GM12865 (cell line): ENCODE measurements around the gene MRPS18C.
"Not testable (repeated sequence)": the region's sequence is repeated elsewhere in the genome, so short reads cannot be mapped to it uniquely, and the experiment has no call there.

ENCODE experiments used
- DNase-seq: peaks from one replicate; pipeline ENCODE4 v3.0.0; 2010; ENCODE audit warnings: low read depth
- H3K4me3 ChIP-seq: 2 replicates; pipeline ENCODE4 v1.5.1; 2011; ENCODE audit warnings: mild to moderate bottlenecking, low read depth, low read length, control low read depth
- CTCF ChIP-seq: IDR thresholded peaks from 2 replicates; pipeline ENCODE4 v1.5.1; 2011; ENCODE audit warnings: low read length, control low read depth, low read depth, inconsistent platforms; ENCODE audit not compliant: insufficient read depth; ENCODE audit errors: missing control alignments

Gene MRPS18C

DNA sequence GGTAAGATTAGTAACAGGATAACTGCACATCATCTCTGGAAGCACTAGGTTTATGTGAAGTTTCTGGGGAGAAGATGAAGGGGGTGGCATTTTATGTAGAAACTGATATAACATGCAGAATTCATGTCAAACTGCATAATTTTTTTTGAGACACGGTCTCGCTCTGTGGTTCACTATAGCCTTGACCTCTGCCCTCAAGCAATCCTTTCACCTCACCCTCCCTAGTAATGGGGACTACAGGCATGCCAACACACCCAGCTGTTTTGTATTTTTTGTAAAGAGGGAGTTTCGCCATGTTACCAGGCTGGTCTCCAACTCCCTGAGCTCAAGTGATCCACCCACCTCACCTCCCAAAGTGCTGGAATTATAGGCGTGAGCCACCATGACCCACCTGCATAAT, 17.6 kb downstream of the MRPS18C start:
- no peak for TF ChIP-seq CTCF
- no peak overlapping the region for H3K4me3 ChIP-seq
- DNase-seq: no peak

GRCh38 chr4:83473966-83474365, 18.1 kb downstream of the MRPS18C start:
- H3K4me3 ChIP-seq: no peak overlapping the region
- no peak for TF ChIP-seq CTCF
- DNase-seq: no peak

DNA sequence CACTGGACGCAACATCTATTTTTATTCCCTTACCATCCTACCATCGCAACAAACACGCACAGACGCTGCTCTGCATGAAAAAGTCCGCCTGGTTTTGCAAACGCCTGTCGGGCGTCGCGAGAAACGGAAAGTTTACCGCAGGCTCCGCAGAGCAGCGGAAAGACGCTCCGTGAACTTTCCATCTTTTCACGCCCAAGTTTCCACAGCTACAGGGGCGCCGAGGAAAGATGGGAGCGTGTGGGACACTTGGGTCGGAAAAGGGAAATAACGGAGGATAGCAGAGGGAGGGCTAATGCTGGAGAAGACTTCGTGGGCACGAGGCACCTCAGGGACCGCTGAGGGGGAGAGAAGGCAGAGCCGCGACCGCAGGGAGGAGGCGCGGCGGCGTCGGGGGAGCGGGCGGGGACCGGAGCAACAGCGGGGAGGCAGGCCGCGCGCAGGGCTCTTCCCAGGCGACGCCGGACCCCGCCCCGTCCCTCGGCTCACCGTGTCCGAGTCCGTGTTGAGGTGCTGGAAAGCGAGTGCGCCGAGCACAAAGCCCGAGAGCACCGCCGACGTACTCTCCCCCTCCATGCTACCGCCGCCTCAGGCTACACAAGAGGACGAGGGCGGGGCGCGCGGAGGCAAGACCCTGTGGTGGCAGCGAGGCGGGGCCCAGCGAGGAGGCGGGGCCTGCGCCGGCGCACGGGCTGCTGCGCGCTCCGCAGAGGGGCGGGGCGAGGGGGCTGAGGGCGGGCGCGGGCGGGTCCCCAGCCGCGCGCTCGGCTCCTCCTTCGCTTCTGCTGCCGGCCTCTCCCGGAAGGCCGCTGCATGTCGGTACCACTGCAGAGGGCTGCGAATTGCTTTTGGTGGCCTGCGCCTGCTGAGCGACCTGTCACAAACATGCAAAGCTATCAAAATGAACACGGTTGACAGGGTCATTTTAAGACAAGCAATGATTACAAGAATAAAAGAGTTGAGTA, 28.9 kb downstream of the MRPS18C start, which contains the start of gene ABRAXAS1:
TSS of gene ABRAXAS1 (minus strand) at position 601 of the 962 bp plus-strand sequence. CDS start at position 573, 28 bp downstream.
- peak within 1 kb of the TSS; percentile 92 for H3K4me3 ChIP-seq
- TF ChIP-seq CTCF: no peak
- peak; percentile 96 for DNase-seq

- H3K4me3 ChIP-seq: no peak overlapping the region
- no peak for TF ChIP-seq CTCF
- no peak for DNase-seq
Measured at GRCh38 chr4:83486457-83487129, 30.7 kb downstream of the MRPS18C start.

GRCh38 chr4:83489711-83490326, 34.0 kb downstream of the MRPS18C start:
- no peak overlapping the region for H3K4me3 ChIP-seq
- no peak for TF ChIP-seq CTCF
- no peak for DNase-seq

GRCh38 chr4:83490876-83491450, 35.1 kb downstream of the MRPS18C start:
- TF ChIP-seq CTCF: peak; percentile 85
- peak; percentile 41 for DNase-seq
- H3K4me3 ChIP-seq: no peak overlapping the region

GRCh38 chr4:83496085-83496917, 40.4 kb downstream of the MRPS18C start:
- DNase-seq, H3K4me3 ChIP-seq: not testable (repeated sequence)
